Neutrophil (primary cell): ENCODE data around the gene CENPV.

ENCODE experiments used
- H3K27ac ChIP-seq: fragments of 200-600 bp; sonication (generic); 2 replicates; pipeline ENCODE4 v1.5.1; 2016; ENCODE audit warnings: mild to moderate bottlenecking, moderate library complexity
- H3K27me3 ChIP-seq: fragments of 200-600 bp; sonication (generic); 2 replicates; pipeline ENCODE4 v1.6.0; 2016; ENCODE audit warnings: mild to moderate bottlenecking
- H3K36me3 ChIP-seq: fragments of 200-600 bp; sonication (generic); 2 replicates; pipeline ENCODE4 v1.5.1; 2017
- H3K4me1 ChIP-seq, 2 experiments: fragments of 200-600 bp in 1 of 2; sonication (generic) in 1 of 2; 1 replicate in 1 of 2; 2 replicates in 1 of 2; pipeline versions ENCODE4 v1.5.1 to v1.6.1; 2013 to 2016; ENCODE audit warnings: low read depth in 1 of 2, low read length in 1 of 2, mild to moderate bottlenecking in 1 of 2, moderate library complexity in 1 of 2; ENCODE audit not compliant: control insufficient read depth in 1 of 2, insufficient read depth in 1 of 2
- H3K4me3 ChIP-seq, 2 experiments: fragments of 200-600 bp in 1 of 2; sonication (generic) in 1 of 2; 1 replicate in 1 of 2; 2 replicates in 1 of 2; pipeline ENCODE4 v1.5.1; 2013 to 2016; ENCODE audit warnings: low read depth in 1 of 2, low read length in 1 of 2, mild to moderate bottlenecking in 1 of 2, moderate library complexity in 1 of 2
- H3K9me3 ChIP-seq: fragments of 200-600 bp; sonication (generic); 2 replicates; pipeline ENCODE4 v1.5.1; 2016
- TF ChIP-seq, protein P1 (sequence below): fragments of 200-600 bp; sonication (generic); IDR thresholded peaks from 2 replicates; pipeline ENCODE4 v1.5.1; 2016; ENCODE audit warnings: antibody characterized with exemption

Gene CENPV

DNA sequence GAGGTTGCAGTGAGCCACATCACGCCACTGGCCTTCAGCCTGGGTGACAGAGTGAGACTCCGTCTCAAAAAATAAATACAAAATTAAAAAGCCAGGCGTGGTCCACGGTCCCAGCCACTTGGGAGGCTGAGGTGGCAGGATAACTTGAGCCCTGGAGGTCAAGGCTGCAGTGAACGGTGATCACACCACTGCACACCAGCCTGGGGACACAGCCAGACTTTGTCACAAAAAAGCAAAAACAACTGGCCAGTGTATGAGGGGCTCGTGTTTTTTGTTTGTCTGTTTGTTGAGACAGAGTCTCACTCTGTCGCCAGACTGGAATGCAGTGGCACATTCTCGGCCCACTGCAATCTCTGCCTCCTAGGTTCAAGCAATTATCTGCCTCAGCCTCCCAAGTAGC lies 26.4 kb upstream of the CENPV start:
- peaks cover 17% of the 10 kb centered on the region for H3K36me3 ChIP-seq
- H3K9me3 ChIP-seq, result no peaks in the 10 kb centered on the region
- no peaks in the 10 kb centered on the region for H3K27me3 ChIP-seq
- peaks cover 8 to 11% of the 10 kb centered on the region in 2 experiments for H3K4me1 ChIP-seq
- H3K4me3 ChIP-seq, result no peak overlapping the region
- no peak overlapping the region for H3K27ac ChIP-seq
- TF ChIP-seq, protein P1, sequence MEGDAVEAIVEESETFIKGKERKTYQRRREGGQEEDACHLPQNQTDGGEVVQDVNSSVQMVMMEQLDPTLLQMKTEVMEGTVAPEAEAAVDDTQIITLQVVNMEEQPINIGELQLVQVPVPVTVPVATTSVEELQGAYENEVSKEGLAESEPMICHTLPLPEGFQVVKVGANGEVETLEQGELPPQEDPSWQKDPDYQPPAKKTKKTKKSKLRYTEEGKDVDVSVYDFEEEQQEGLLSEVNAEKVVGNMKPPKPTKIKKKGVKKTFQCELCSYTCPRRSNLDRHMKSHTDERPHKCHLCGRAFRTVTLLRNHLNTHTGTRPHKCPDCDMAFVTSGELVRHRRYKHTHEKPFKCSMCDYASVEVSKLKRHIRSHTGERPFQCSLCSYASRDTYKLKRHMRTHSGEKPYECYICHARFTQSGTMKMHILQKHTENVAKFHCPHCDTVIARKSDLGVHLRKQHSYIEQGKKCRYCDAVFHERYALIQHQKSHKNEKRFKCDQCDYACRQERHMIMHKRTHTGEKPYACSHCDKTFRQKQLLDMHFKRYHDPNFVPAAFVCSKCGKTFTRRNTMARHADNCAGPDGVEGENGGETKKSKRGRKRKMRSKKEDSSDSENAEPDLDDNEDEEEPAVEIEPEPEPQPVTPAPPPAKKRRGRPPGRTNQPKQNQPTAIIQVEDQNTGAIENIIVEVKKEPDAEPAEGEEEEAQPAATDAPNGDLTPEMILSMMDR, result no peak

DNA sequence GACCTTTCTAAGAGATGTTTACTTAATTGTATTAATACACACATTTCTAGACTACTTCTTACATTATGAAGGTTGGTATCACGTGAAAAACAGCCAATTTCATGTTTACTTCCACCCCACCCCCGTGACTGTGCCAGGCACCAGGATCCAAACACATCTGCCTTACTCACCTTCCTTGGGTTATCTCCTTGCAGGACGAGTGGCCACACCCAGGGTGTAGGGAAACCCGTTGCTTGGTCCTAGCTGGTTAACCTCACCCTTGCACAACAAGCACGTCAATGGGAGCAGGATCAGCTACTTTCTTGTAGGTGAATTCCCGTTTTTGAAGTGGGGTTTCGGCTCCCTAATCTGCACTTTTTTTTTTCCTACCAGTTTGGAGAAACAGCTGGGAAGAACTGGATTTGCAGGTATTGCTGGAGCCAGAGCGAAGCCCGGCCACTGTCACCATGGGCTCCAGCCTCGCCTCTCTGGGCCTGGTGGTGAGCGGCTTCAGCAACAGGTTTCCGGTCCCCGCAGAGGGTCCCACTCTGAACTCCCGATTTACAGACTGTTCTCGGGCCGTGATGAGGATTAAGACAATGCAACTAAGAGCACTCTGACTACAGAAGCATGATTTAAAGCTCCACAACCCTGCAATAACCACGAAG lies 25.5 kb upstream of the CENPV start:
- Histone ChIP-seq H3K27ac (no peak overlapping the region), H3K9me3 (no peaks in the 10 kb centered on the region), H3K36me3 (peaks cover 17% of the 10 kb centered on the region), H3K4me3 (no peak overlapping the region), H3K27me3 (no peaks in the 10 kb centered on the region), H3K4me1 (peaks cover 8 to 11% of the 10 kb centered on the region in 2 experiments)
- TF ChIP-seq, protein P1, result no peak

DNA sequence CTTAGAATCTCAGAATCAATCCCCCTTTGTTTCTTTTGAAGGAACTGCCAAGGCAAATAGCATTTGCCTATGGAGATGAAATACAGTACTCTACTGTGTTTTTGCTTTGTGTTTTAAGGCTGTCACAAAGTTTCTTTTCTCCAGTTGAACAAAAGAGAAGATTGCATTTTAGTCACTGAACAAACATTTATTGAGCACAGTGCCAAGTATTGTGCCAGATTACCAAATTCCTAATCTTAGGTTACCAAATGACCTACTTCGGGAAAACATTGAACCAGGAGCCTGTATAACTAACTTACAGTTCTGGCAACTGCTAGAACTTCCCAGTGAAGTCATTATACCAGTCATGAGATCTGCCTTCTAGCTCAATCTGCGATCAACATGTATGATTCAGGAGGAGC lies 24.7 kb upstream of the CENPV start:
- TF ChIP-seq, protein P1, result no peak
- peaks cover 12% of the 10 kb centered on the region for H3K36me3 ChIP-seq
- no peaks in the 10 kb centered on the region for H3K27me3 ChIP-seq
- no peak overlapping the region for H3K27ac ChIP-seq
- H3K9me3 ChIP-seq, result no peaks in the 10 kb centered on the region
- H3K4me3 ChIP-seq, result no peak overlapping the region
- peaks cover 8 to 11% of the 10 kb centered on the region in 2 experiments for H3K4me1 ChIP-seq

DNA sequence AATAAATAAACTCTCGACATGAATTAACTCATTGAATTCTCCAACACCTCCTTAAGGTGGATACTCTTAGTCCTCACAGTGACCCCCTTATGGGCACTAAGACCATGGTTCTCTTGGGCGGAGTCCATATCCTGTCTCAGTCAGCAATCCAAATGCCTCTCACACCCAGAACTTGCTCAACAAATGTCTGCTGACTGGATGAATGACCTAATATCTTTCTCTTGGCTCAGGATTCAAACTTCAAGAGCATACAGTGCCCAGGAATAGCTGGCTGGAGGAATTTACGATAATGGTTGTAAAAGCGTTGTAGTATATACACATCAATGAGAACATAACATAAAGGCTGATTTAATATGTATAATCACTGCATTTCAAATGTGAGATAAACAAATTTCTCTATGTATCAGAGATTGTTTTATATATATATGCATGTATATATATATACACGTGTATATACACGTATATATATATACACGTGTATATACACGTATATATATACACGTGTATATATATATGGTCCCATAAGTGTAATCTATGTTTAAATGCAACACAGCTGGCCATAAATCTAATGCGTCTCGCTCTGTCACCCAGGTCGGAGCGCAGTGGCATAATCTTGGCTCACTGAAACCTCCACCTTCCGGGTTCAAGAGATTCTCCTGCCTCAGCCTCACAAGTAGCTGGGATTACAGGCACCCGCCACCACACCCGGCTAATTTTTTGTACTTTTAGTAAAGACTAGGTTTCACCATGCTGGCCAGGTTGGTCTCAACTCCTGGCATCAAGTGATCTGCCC lies 21.1 kb upstream of the CENPV start:
- Histone ChIP-seq H3K9me3 (no peaks in the 10 kb centered on the region), H3K4me1 (no peaks in the 10 kb centered on the region), H3K36me3 (no peaks in the 10 kb centered on the region), H3K4me3 (no peak overlapping the region), H3K27me3 (no peaks in the 10 kb centered on the region), H3K27ac (no peak overlapping the region)
- TF ChIP-seq, protein P1, result no peak

DNA sequence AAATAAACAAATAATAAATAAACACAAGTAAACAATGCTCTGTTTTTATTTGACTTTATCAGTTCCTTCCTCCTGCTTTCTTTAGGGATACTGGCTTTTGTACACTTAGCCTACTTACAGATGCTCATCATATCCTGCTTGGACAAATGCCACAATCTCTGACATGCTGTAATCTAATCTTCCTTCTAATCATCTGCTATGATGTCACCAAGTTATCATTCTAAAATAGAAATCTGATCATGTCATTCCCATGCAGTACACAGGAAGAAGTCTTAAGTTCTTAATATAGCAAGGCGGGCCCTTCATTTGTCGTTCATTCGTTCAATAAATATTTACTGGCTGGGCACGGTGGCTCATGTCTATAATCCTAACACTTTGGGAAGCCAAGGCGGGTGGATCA lies 18.5 kb upstream of the CENPV start:
- H3K27ac ChIP-seq, result no peak overlapping the region
- no peaks in the 10 kb centered on the region for H3K4me1 ChIP-seq
- TF ChIP-seq, protein P1, result no peak
- H3K36me3 ChIP-seq, result no peaks in the 10 kb centered on the region
- no peaks in the 10 kb centered on the region for H3K9me3 ChIP-seq
- H3K4me3 ChIP-seq, result no peak overlapping the region
- no peaks in the 10 kb centered on the region for H3K27me3 ChIP-seq
